AG09319 (cell line): Measurements from ENCODE around the gene ANO7.

ENCODE experiments used
- DNase-seq: peaks from one replicate; pipeline ENCODE4 v3.0.0-alpha.2; 2010; ENCODE audit warnings: low read depth; ENCODE audit errors: extremely low read depth
- TF ChIP-seq, protein P1 (sequence below): IDR thresholded peaks from 2 replicates; pipeline ENCODE4 v1.5.1; 2011; ENCODE audit warnings: low read depth, mild to moderate bottlenecking, inconsistent platforms, low read length, moderate library complexity

ANO7 gene

DNA sequence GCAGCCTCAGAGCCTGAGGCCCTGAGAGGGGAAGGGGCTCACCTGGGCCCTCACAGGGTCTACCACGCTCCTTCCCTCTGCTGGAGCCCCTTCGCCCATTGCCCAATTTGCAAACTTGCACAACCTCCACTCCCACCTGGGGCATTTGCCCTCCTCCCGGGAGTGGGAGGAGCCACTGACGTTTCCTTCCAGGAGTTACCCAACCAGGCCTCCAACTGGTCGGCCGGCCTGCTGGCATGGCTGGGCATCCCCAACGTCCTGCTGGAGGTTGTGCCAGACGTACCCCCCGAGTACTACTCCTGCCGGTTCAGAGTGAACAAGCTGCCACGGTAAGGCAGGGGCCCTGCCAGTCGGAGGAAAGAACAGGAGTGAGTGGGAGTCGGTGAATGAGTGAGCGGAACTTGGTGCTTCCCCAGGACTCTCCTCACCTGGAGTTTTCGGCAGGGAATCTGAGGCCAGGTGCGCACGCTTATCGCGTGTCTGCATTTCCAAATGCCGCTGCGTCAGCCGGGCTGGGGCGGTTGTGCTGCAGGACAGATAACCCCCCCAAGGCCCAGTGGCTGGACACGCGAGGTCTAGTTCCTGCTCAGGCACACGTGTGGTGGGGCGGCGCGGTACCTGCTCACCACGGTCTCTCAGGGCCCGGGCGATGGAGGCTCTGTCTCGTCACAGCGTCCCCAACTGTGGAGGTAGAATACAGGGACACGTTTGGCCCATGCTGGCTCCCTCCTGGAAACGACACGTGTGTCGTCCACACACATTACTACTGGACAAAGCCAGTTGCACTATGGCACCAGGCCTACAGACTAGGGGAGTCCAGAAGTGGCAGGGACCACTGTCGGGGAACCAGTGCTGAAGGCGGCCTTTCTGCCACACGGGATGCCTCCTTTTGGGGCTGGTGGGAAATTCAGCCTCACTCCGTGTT, 11.7 kb downstream of the ANO7 start:
- no peak for DNase-seq
- TF ChIP-seq, protein P1, sequence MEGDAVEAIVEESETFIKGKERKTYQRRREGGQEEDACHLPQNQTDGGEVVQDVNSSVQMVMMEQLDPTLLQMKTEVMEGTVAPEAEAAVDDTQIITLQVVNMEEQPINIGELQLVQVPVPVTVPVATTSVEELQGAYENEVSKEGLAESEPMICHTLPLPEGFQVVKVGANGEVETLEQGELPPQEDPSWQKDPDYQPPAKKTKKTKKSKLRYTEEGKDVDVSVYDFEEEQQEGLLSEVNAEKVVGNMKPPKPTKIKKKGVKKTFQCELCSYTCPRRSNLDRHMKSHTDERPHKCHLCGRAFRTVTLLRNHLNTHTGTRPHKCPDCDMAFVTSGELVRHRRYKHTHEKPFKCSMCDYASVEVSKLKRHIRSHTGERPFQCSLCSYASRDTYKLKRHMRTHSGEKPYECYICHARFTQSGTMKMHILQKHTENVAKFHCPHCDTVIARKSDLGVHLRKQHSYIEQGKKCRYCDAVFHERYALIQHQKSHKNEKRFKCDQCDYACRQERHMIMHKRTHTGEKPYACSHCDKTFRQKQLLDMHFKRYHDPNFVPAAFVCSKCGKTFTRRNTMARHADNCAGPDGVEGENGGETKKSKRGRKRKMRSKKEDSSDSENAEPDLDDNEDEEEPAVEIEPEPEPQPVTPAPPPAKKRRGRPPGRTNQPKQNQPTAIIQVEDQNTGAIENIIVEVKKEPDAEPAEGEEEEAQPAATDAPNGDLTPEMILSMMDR: no peak

DNA sequence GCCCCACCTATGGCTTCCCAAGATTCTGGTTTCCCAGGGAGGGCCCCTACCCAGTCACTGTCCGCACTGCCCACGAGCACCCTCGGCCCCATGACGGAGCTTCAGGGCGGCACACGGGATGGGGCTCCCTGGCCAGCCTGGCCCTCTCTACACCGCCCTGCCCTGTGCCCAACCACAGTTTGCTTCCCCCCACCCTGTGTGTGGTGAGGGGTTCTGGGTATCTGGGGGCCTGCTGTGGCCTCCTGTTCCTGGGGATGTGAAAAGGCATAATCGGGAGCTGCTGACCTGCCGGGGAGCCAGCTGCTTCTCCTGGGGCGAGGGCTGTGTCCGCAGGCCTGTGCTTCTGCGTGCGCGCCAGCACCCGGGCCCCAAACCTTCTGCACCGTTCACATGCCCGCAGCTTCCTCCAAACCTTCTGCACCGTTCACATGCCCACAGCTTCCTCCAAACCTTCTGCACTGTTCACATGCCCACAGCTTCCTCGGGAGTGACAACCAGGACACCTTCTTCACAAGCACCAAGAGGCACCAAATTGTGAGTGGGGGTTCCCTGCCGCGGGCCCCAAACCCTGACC, 12.4 kb downstream of the ANO7 start:
- TF ChIP-seq, protein P1: no peak
- DNase-seq: no peak

DNA sequence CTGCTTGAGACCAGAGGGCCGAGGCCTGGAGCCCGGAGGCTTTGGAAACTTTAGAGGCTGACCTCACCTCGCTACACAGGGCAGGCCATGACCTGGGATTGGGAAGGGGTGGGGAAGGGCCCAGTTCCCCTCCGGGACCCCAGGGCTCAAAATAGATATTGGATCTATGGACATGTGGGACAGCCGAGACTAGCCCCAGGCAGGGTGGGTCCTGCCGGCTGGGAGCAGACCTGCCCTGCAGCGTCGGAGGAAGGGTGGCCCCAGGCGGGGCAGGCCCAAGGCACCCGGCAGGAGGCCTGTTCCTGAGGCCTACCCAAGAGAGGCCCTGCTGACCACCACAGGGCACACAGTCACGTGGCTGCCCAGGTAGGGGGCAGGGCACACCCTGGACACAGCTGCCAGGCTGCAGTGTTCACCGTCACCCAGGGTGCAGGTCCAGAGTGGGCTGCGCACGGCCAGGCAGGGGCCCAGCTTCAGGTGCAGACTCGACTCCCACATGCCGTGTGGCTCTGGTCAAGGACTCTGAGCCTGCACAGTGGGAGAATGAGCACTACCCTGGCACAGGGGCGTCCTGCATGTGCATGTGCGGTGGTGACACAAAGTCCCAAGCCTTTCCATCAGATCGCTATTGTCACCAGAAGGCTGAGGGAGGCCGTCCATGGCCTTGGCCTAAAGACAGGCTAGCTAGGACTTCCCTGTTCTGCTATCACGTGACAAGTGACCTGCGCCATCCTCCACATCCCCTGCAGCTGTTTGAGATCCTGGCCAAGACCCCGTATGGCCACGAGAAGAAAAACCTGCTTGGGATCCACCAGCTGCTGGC, 13.2 kb downstream of the ANO7 start:
- DNase-seq: no peak
- TF ChIP-seq, protein P1: no peak

DNA sequence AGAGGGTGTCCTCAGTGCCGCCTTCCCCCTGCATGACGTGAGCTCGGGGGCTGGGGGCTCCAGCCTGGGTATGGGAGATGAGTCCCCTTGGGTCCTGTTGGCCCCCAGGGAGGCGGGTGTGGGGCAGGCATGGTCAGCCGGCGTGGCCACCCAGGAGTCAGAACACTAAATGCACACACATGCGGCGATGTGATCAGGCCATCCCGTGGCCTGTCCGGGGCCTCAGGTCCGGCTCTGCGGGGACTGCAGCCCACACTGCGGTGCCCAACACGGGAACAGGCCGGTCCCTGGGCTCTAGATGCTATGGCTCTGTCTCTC, 13.8 kb downstream of the ANO7 start:
- no peak for DNase-seq
- TF ChIP-seq, protein P1: no peak

DNA sequence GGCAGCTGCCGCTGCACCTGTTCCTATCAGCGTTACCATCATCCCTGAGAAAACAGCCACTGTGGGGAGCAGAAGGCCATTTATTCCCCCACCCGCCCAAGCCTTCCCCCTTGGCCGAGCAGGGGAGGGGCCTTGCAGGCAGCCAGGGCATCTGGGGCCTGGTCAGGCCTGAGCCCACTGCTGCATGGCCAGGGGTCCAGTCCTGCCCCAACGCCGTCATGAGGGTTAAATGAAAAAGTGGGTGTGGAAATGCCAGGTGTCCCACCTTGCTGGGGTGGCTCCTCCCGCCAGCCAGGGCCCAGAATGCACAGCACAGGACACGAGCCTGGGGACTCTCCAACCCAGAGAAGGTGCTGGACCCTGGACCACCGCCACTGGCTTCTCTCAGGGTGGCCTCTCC, 14.2 kb downstream of the ANO7 start:
- TF ChIP-seq, protein P1: no peak

DNA sequence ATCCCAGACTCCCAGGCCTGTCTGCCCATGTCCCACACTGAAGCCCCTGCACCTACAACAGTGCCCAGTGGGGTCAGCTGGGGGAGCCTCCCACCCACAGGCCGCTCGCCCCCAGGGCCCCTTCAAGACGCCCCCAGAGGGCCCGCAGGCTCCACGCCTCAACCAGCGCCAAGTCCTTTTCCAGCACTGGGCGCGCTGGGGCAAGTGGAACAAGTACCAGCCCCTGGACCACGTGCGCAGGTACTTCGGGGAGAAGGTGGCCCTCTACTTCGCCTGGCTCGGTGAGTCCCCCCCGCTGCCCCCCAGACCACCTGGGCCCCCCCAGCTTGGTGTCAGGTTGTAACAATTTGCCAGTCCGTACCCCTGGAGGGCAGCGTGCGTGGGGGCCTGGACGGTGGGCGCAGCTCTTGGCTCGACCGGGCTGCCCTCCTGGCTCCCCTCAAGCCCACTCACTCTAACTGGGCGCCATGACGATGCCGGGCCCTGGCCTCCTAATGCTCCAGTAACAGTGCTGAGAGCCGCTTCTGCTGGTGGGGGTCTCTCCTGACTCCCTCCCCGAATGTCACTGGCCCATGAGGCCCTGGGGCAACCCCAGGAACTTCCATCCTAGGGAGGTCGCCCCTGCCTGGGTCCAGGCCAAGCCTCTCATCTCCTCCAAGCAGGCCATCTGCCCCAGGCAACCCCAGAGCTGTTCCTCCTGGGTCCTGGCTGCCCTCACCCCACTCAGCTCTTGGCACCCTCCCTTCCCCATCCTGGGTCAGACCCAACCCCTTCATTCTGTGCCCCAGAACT, 14.9 kb downstream of the ANO7 start:
- TF ChIP-seq, protein P1: no peak
- DNase-seq: no peak

More for the DNA sequence above, 14.2 kb downstream of the ANO7 start:
- no peak for DNase-seq
